GM18867 (cell line): Measurements from ENCODE around the gene RNF217.

Experiments
- ATAC-seq: cut with Tn5 transposase; IDR thresholded peaks from one replicate; pipeline ENCODE4 v1.9.1; 2021; ENCODE audit warnings: mild to moderate bottlenecking, moderate library complexity; ENCODE audit not compliant: unreplicated experiment

The RNF217 gene

DNA sequence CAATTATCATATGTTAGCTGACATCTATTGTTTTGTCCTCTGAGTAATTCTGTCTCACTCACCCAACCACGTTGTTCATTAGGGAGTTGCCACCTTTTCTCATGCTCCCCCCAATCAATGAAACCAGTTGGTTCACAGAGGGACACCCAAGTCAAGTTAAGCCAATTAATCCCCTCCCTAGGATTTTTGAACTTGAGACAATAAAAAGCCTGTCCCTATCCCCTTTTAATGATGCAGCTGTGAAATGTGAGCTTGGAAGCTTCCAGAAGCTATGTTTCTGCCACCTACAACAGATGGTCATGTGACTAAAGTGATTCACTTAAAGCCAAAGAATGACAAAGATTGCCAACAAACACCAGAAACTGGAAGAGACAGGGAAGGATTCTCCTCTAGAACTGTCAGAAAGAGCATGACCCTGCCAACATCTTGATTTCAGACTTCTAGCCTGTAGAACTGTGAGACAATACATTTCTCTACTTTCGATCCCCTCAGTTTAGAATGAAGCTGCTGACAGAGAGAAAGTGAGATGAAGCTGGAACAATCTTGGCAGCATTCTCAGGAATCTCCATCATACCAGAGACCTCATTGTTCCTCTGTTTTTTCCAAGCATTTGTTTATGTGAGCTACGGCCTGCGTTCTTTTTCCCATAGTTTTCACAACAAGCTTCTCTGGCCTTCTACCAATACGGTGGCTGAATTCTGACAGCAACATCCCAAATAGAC is 133.5 kb downstream of the RNF217 start:
- no peak for ATAC-seq

DNA sequence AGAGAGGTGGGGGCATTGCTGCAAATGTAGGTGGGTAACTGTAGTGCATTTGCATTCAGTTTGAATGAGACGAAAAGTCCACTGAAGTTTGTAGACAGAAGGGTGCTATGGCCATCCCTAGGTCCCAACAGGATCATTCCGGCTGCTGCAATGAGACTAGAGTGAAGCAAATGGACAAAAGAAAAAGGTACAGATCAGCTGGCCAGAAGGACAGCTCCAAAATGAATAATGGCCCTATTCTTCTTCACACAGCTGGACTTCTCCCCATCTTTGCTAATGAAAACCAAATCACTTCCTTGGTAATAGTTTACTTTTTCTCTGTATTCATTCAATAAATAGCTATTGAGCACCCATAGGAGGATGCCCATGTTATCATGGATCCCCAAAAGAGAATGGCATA is 134.9 kb downstream of the RNF217 start:
- no peak for ATAC-seq

DNA sequence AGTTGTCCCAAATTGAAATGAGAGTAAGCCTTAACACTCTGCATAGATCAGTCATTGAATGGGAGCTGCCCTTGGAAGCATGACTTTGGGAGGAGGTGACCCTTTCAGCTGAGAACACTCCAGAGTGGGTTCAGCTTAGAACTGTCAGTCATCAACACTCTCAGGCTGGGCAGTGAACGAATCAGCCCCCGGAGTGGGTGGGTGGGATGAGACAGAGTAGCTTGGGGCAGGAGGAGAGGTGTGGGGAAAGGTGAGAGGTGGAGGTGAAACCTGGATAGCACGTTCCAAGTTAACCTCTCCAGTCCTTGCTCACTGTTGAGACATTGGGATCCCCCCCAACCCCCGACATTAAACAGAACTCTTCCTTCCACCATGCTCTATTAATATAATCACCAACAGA is 136.0 kb downstream of the RNF217 start:
- ATAC-seq, result no peak

DNA sequence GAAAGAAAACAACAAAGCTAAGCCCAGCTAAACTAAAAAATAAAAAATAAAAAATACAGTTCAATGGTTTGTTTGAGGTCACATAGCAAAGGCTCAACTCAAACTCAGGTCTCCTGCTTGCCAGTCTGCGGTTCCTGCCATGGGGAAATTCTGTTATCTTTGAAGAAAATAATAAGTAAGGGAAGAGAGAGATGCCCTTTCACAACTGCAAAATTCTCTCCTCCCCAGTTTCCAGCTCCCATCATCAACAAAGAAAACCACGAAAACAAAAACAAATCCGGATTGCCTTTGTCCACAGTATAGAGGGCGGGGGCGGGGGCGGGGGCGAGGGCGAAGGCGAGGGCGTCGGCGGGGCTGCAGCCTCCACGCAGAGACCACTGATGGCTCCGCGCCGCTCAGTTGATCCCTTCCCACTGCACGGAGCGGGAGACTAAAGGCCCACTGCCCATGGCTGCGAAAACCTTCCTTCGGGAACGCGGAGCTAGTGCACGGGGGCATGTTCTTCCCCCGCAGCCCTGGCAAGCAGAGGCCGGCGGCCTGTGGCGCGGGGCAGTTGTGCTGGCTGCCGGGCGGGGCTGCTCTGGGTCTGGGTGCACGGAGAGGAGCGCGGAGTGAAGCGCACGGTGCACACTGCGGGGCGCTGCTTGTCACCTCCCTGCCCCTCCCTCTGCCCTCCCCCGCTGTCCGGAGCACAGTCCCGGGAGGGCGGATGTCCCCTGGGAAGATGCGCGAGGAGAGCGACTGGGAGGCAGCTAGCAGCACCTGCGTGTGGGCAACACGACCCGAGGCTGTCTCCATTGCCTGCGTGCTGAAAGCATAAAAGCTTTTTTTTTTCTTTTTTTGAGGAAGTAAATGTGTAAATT is 137.2 kb downstream of the RNF217 start:
- peak; percentile 66 for ATAC-seq

DNA sequence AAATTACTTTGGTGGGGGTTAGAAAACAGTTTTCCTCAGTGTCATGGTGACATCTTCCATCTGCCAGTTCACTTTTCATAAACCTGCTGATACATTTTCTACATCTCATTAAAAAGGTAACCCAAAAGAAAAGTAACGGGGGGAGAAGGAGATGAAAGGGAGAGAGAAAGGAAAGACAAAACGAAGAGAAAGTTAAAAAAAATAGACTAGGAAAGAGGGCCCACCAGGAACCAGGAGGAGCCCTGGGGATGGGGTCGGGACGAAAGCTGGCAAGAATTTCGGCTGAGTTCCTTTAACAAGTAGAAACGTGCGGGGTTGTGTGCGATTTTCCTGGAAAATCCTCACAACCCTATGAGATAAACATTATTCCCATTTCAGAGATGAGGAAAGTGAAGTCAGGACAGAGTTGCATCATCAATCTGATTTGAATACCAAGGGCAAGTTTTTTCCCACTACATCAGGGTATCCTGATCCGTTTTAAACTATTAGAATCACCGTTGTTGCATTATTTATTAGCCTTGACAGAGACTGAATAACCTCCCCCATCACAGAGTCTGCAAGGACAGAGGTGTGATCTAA is 137.9 kb downstream of the RNF217 start:
- ATAC-seq, result no peak

DNA sequence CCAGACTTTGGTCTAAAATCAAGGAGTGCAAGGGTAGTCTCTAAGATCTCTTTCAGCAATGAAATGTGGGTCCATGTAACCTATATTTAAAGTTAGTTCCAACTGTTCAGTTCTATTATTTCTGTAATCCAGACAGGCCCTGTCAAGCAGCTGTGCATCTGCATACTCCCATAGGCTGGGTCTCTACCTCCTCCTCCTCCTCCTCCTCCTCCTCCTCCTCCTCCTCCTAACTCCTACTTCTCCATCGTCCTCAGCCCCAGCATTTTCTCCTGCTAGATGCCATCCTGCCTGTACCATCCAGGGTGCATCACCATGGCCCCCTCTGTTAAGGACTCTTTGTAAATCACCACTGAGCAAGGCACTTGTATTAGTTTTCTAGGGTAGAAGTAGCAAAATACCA is 138.9 kb downstream of the RNF217 start:
- ATAC-seq, result no peak

DNA sequence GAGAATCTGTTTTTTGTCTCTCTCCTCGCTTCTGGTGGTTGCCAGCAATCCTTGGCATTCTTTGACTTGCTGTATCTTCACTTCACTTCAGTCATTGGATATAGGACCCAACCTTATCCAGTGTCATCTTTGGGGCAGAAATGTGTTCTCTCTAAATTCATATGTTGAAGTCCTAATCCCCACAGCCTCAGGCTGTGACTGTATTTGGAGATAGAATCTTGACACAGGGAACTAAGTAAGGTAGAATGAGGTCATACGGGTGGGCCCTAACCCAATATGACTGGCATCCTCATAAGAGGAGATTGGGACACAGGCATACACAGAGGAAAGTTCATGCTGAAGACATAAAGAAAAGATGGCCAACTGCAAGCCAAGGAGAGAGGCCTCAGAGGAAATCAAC is 139.4 kb downstream of the RNF217 start:
- no peak for ATAC-seq

DNA sequence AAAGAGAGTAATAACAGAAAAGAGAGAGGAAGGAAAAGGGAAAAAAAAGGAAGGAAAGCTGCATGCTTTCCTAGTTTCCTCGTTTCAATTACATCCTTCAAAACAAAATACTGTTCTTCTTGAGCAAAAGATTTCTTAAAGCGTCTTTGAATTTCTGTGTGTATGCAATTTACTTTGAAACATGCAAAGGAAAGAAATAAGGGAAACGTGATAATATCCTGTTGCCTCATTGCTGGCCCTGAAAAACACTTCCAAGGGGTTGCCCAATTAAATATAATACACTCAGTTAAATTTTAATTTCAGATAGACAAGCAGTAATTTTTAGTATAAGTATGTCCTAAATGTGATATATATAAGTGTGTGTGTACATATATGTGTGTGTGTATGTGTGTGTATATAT is 140.2 kb downstream of the RNF217 start:
- ATAC-seq, result no peak

DNA sequence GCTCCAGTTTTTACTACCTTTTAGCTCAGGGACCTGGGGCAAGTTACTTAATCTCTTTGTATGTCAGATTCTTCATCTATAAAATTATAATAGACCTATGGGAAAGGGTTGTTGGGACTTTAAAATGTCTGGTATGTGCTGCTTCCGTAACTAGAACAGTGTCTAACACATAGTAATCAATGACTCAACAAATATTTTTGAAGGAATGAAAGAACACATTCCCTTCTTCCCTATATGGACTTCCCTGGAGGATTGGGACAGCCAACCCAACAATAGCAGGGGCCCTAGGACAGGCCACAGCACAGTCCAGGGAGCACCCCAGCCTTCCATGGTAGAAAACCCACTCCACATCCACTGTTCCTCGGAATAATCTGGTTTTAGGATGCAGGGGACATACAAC is 140.7 kb downstream of the RNF217 start:
- no peak for ATAC-seq

DNA sequence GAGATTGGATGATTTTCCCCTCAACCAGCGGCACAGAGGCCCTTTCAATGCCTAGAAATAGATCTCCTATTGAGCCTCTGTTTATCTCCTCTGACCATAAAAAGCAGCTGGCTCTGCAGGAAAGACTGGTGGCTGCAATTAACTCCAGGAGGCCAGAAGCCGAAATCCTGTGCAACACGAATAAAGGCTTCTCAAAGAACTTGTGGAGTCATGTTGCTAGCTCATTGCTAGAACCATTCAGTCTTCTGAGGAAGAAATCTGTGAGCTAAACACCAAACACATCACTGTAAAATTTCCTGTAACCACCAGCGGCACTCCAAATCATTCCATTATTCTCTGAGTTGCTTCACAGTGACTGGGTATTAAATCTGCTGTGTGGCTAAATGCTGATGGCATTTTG is 142.2 kb downstream of the RNF217 start:
- no peak for ATAC-seq

DNA sequence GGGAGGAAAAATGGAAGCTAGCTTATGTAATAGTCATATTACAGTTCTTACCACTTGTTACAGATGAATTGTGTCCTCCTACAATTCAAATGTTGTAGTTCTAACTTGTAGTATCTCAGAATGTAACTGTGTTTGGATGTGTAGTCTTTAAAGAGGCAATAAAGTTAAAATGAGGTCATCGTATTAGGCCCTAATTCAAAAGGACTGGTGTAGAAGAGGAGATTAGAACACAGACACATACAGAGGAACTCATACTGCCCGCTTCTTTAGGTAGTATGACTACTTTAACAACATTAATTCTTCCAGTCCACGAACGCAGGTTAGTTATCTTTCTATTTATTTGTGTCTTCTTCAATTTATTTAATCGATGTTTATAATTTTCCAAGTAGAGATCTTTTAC is 144.8 kb downstream of the RNF217 start:
- no peak for ATAC-seq

DNA sequence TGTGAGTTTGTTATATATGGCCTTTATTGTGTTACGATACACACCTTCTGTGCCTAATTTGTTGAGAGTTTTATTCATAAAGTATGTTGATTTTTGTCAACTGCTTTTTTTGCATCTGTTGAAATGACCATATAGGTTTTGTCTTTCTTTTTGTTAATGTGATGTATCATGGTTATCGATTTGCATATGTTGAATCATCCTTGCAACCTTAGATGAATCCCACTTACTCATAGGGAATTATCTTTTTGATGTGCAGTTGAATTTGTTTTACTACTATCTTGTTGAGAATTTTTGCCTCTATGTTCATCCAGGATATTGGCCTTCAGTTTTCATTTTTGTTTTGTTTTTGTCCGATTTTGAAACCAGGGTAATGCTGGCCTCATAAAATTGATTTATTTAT is 145.7 kb downstream of the RNF217 start:
- ATAC-seq, result no peak

DNA sequence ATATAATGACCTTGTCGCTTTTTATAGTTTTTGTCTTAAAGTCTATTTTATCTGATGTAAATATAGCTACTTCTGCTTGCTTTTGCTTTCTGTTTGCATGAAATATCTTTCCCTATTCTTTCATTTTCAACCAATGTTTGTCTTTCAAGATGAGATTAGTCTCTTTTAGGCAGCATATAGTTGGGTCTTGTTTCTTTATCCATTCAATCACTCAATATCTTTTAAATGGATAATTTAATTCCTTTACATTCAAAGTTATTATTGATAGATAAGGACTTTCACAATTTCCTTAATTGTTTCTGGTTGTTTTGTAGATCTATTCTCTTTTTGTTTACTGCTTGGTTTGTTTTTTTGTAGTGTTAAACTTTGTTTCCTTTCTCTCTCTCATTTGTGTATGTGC is 147.8 kb downstream of the RNF217 start:
- ATAC-seq, result no peak

DNA sequence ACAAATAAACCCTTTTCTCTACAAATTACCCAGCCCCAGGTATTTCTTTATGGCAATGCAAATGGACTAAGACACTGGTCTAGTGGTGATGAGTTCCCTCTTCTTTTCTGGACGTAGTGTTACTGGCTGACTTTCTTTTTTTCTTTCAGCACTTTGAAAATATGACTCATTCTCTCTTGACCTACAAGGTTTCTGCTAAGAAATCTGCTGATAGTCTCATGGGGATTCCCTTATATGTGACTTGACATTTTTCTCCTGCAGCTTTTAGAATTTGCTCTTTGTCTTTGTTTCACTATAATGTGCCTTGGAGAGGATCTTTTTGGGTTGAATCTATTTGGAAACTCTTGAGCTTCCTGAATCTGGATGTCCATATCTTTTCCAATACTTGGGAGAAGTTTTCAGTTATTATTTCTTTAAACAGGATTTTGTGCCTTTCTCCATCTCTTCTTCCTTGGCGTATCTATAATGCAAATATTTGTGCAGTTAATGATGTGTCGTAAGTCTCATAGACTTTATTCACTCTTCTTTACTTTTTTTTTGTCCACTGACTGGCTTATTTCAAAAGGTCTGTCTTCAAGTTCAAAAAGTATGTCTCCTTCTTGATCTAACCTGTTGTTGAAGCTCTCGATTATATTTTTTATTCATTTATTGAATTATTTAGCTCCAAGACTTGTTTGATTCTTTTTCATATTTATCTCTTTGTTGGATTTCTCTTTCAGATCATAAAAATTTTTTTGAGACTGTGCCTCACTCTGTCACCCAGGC is 149.2 kb downstream of the RNF217 start:
- no peak for ATAC-seq

DNA sequence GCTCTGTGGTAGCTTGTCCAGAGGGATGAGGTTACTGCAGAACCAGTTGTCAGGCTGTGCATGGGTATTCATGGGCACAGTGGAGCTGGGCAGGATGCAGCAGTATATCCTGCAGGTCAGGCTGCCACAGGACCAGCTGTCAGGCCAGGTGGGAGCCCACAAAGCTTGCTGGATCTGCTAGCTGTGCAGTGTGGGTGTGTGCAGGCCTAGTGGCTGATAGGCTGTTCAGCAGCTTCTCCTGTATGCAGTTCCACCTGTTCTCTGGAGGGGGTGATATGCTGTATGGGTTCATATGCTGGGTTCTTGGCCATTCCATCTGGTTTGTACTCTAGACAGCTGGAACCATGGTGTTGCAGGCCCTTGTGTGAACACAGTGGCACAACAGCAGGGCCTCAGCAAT is 150.7 kb downstream of the RNF217 start:
- no peak for ATAC-seq

DNA sequence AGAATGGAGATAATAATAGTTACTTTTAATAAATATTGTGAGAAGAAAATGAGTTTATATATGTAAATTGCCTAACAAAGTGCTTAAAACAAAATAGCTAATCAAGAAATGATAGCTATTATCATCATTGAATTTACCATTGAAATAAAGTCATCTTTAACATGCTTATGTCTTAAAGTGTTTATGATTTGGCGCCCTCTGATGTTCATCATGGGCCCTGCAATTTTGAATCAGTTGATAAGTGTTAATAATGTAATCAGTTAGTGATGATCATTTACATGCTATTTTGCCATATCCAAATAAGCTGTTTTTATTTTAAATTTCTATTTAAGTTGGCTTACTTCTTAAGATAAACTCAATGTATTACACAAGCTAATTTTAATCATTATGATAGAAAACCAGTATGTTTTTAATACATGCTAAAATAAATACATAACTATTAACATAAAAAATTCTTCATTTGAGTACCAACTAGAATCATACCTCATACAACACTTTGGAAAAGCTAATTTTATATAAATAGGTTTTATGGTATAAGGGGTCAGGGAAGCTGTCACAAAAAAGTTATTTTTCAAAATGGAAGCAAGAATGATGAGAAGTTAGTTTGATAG is 152.1 kb downstream of the RNF217 start:
- peak; percentile 53 for ATAC-seq

DNA sequence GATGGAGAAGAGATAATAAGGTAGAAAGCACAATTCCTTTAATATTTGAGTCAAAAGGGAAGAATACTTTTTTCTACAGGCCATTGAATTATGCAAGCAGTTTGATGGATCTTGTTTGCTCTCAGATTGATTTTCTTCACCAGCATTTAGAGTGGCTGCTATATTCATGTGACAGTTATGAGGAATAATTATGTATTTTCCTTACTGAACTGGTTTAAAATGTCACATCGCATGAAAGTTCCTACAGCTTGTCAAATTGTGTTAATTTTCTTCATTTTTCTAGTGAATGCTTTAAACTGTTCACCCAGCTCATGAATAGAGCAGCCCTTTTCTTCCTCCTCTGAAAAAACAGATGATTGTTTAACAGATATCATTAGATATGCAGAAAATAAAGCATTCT is 153.9 kb downstream of the RNF217 start:
- ATAC-seq, result no peak

DNA sequence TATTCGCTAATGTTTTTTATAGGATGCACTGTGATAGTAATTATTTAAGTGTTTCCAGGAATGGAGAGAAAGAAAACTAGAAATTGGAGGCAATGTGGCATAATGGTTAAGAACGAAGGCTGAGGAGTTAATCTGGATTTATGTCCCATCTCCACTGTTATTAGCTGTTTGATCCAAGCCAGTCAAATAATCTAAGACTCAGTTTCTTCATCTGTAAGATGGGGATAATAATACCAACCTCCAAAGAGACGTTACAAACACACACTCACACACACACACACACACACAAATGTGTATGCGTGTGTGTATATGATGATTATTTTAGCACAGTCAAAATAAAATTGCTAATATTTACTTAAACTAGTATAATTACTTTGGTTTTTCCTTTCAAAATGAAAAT is 154.5 kb downstream of the RNF217 start:
- no peak for ATAC-seq

DNA sequence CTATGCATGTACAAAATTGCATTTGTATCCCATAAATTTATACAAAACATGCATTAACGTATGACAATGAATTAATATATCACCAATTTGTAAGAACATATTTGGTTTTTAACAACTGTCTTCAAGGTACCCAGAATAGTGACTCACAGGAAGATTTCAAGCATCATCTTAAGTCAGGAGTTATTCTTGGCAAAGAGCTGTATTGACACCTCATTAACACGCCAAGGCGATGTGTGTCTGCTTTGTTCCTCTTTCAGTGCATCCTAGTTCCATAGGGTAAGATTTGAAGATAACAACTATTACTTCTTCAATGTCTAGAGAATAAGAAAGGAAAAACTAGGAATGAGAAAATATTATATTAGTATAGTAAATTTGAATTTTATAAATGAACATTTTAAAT is 155.6 kb downstream of the RNF217 start:
- ATAC-seq, result no peak

DNA sequence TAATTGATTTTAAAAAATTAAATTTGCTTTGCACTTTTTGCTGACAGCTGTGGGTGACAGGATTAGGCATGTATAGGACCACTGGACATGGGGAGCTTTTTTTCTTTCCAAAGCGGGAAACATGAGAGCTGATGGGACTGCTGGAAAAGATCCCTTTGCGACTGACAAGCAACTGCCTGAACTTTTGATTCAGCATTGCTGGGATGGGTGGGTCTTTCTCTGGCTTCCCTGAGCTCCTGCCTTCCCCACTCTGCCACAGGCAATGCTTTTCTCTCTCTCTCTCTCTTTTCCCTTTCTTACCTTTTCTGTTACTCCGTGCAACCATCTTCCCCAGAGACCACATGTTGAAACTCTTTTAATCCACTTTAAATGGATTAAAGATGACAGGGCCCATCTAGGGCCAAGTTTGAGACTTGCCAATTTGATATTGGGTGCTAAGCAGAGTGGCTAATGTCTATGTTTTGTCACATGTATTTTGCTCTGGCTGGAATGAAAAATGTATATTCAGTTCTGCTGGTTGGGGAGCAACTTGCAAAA is 157.9 kb downstream of the RNF217 start:
- ATAC-seq, result no peak

DNA sequence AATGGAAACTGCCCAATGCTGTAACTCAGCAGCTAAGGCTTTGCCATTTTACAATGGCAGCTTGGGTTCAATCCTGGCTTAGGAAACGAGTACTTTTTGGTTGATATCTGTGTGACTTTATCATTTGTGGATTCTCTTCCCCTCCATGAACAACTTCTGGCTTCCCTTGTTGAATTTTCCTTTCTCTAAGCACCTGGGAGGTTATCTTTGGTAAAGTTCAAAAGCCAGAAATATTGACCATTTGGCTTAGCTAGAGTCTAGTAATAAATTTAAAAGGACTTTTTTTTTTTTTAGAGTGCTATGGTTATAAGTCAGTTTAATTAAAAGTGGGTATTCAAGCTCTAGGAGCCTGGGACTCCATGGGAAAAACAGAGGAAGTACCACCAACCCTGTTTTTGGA is 159.7 kb downstream of the RNF217 start:
- no peak for ATAC-seq
